ENCODE measurements around the gene FCHSD1.

The FCHSD1 gene

DNA sequence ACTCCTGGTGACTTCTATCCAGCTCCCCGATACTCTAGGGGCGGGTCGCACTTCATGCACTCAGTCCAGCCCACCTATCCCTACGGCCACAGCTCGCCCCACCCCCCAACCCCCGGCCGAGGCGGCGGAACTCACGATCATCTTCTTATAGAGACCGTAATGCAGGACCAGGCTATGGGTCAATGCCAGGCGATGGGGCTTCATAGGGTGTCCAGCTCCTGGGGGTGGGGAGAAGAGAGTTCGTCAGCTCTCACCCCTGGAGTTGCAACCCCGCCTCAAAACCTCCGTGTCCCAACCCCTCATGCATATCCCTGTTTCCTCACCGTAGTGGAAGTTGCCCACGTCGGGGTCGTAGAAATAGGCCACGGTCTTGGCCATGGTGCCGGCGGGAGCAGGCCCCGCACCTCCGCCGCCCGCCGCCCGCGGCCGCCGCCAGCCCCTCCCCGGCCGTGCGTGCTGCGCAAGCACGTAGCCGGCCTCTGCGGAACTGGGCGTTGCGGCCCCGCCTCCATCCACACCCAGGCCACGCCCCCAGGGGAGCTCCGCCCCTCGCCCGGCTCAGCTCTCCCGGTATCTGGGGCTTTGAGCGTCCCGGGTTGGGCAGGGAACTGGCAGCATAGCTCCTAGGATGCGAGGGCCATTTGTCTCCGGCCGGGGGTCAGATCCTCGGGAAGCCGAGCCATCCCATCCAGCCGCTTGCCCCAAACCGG lies 14.7 kb downstream of the FCHSD1 start, which contains the start of the genes HDAC3 and RELL2:
Gene HDAC3, minus strand, starts transcription at position 437 of the 710 bp plus-strand sequence. Its CDS starts 59 bp downstream, at position 378.
Gene RELL2, plus strand, starts transcription at position 585 of the 710 bp plus-strand sequence. CDS start 1,229 bp downstream, outside the sequence.
- H3K79me2 ChIP-seq (ENCODE audit: insufficient read depth, low read length): peaks cover 46% of the 10 kb centered on the region
- peaks cover 23% of the 10 kb centered on the region for H4K20me1 ChIP-seq (ENCODE audit: insufficient read depth, low read length, poor library complexity, severe bottlenecking)
- no peaks in the 10 kb centered on the region for H3K27me3 ChIP-seq (ENCODE audit: insufficient read depth, low read length, poor library complexity, severe bottlenecking)
- no peaks in the 10 kb centered on the region for H3K9me3 ChIP-seq (ENCODE audit: insufficient read depth, low read depth, low read length)
- peak within 1 kb of the TSS; percentile 93 for H3K4me2 ChIP-seq (ENCODE audit: low read depth, low read length, poor library complexity, severe bottlenecking)
- no peaks in the 10 kb centered on the region for H3F3A ChIP-seq (ENCODE audit: low read depth)
- H2AFZ ChIP-seq (ENCODE audit: low read length): peak within 1 kb of the TSS; percentile 87
- peak within 1 kb of the TSS; percentile 86 for H3K9ac ChIP-seq (ENCODE audit: low read depth, low read length, poor library complexity, severe bottlenecking)
- peak within 1 kb of the TSS; percentile 85 for H3K4me3 ChIP-seq (ENCODE audit: low read length, poor library complexity, severe bottlenecking)
- no peaks in the 10 kb centered on the region for H3K9me2 ChIP-seq (replicated peaks; ENCODE audit: low read depth, low read length)
- H3K4me1 ChIP-seq (ENCODE audit: insufficient read depth, low read length, poor library complexity, severe bottlenecking): peaks cover 43% of the 10 kb centered on the region
- no peaks in the 10 kb centered on the region for H3K36me3 ChIP-seq (ENCODE audit: insufficient read depth, low read length)
- TF ChIP-seq CTCF (conservative IDR thresholded peaks at IDR 0.05; ENCODE audit: low read length) (no peak), EZH2phosphoT487 (IDR thresholded peaks at IDR 0.05; ENCODE audit: borderline replicate concordance) (no peak)

DNA sequence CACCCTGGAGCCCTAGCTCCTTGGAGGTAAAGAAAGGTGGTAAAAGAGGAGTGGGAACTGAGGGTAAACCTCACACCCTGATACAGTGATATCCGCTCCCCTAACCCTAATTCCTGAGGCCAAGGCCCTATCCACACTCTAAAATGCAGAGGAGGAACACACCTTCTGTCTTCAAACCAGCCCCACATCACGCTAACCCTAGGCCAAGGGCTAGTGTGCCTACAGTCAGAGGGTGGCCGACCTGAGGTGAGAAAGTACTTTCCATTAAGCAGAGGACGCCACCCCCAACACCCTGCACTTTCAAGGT lies 15.2 kb downstream of the FCHSD1 start:
- Histone ChIP-seq H3K4me3 (ENCODE audit: low read length, poor library complexity, severe bottlenecking) (peak overlapping the region; percentile 85), H3K9me2 (replicated peaks; ENCODE audit: low read depth, low read length) (no peaks in the 10 kb centered on the region), H3K36me3 (ENCODE audit: insufficient read depth, low read length) (no peaks in the 10 kb centered on the region), H3K9ac (ENCODE audit: low read depth, low read length, poor library complexity, severe bottlenecking) (peak overlapping the region; percentile 86), H3K9me3 (ENCODE audit: insufficient read depth, low read depth, low read length) (no peaks in the 10 kb centered on the region), H3K79me2 (ENCODE audit: insufficient read depth, low read length) (peaks cover 51% of the 10 kb centered on the region), H3K27me3 (ENCODE audit: insufficient read depth, low read length, poor library complexity, severe bottlenecking) (no peaks in the 10 kb centered on the region), H3K4me1 (ENCODE audit: insufficient read depth, low read length, poor library complexity, severe bottlenecking) (peaks cover 43% of the 10 kb centered on the region), H3K4me2 (ENCODE audit: low read depth, low read length, poor library complexity, severe bottlenecking) (peak overlapping the region; percentile 93), H3F3A (ENCODE audit: low read depth) (no peaks in the 10 kb centered on the region), H2AFZ (ENCODE audit: low read length) (peak overlapping the region; percentile 87; the same call in 1 of the 2 replicates), H4K20me1 (ENCODE audit: insufficient read depth, low read length, poor library complexity, severe bottlenecking) (peaks cover 27% of the 10 kb centered on the region)
- no peak for TF ChIP-seq EZH2phosphoT487 (IDR thresholded peaks at IDR 0.05; ENCODE audit: borderline replicate concordance)

DNA sequence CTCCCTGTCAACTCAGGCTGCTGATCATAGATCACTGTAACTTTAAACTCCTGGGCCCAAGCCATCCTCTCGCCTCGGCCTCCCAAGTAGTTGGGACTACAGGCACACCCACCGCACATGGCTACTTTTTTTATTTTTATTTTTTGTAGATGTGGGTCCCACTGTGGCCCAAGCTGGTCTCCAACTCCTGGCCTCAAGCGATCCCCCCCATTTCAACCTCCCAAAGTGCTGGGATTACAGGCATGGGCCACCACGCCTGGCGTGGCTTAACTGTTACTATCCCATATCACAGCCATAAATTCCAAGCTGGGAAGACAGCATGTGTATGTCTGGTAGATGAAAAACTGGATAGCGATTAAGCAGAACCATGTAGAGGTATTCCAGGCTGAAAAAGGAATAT lies 15.6 kb downstream of the FCHSD1 start:
- Histone ChIP-seq H3K9me2 (replicated peaks; ENCODE audit: low read depth, low read length) (no peaks in the 10 kb centered on the region), H3K27me3 (ENCODE audit: insufficient read depth, low read length, poor library complexity, severe bottlenecking) (no peaks in the 10 kb centered on the region), H3K4me3 (ENCODE audit: low read length, poor library complexity, severe bottlenecking) (peak overlapping the region; percentile 85), H3K4me2 (ENCODE audit: low read depth, low read length, poor library complexity, severe bottlenecking) (peak overlapping the region; percentile 93), H2AFZ (ENCODE audit: low read length) (no peak overlapping the region), H3K4me1 (ENCODE audit: insufficient read depth, low read length, poor library complexity, severe bottlenecking) (peaks cover 43% of the 10 kb centered on the region), H3K9ac (ENCODE audit: low read depth, low read length, poor library complexity, severe bottlenecking) (peak overlapping the region; percentile 86), H3K9me3 (ENCODE audit: insufficient read depth, low read depth, low read length) (no peaks in the 10 kb centered on the region), H3K79me2 (ENCODE audit: insufficient read depth, low read length) (peaks cover 55% of the 10 kb centered on the region), H4K20me1 (ENCODE audit: insufficient read depth, low read length, poor library complexity, severe bottlenecking) (peaks cover 30% of the 10 kb centered on the region), H3F3A (ENCODE audit: low read depth) (no peaks in the 10 kb centered on the region), H3K36me3 (ENCODE audit: insufficient read depth, low read length) (no peaks in the 10 kb centered on the region)
- TF ChIP-seq CTCF (conservative IDR thresholded peaks at IDR 0.05; ENCODE audit: low read length) (no peak), EZH2phosphoT487 (IDR thresholded peaks at IDR 0.05; ENCODE audit: borderline replicate concordance) (no peak)

All from Loucy (cell line).